Measurements from ENCODE around the gene PHLPP2.
"Not testable (repeated sequence)": the region's sequence is repeated elsewhere in the genome, so short reads cannot be mapped to it uniquely, and the experiment has no call there.

PHLPP2 gene

GRCh38 chr16:71610936-71611871 is 113.3 kb downstream of the PHLPP2 start:
- no peak for FAIRE-seq

DNA sequence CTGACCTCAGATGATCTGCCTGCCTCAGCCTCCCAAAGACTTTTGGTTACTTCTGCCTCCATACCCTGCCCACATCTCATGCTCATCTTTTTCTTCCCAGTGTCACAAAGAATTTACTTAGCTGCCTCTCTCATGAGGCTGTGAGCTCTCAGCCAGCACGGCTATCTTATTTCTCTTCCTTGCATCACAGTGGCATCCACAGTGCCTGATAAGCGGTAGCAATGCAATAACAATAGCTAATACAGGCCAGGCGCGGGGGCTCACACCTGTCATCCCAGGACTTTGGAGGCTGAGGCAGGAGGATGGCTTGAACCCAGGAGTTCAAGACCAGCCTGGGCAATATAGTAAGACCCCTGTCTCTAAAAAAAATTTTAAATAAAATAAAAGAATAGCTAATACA is 114.1 kb downstream of the PHLPP2 start:
- FAIRE-seq, result no peak

GRCh38 chr16:71609066-71609465 is 115.4 kb downstream of the PHLPP2 start:
- FAIRE-seq, result no peak

GRCh38 chr16:71600822-71601221 is 123.7 kb downstream of the PHLPP2 start:
- FAIRE-seq, result no peak

- not testable (repeated sequence) for FAIRE-seq
Observed at GRCh38 chr16:71598426-71598825, 126.1 kb downstream of the PHLPP2 start.

- FAIRE-seq, result not testable (repeated sequence)
Observed at GRCh38 chr16:71595340-71595826, 129.1 kb downstream of the PHLPP2 start.
